Esophagus muscularis mucosa (tissue), 4 donors: ENCODE results near the gene MESP2. TPM values are rescaled to one million over a fixed set of nuclear protein-coding genes. Genes with fewer than 3 reads are reported as not detected.

Experiments used
- DNase-seq: peaks from one replicate; pipeline ENCODE4 v3.0.0-alpha.2; 2017; ENCODE audit errors: extremely low spot score
- H3K27ac ChIP-seq, 4 donors: fragments of 200-600 bp; sonication (generic); replicated peaks in 1 of 4; 1 replicate in 3 of 4; 2 replicates in 1 of 4; pipeline ENCODE4 v1.5.1; 2016 to 2019; ENCODE audit warnings: mild to moderate bottlenecking in 1 of 4
- H3K27me3 ChIP-seq, 4 donors: fragments of 200-600 bp; sonication (generic); one replicate each; pipeline versions ENCODE4 v1.5.1 to v1.6.0; 2016 to 2019
- H3K36me3 ChIP-seq, 4 donors: fragments of 200-600 bp; sonication (generic); one replicate each; pipeline ENCODE4 v1.5.1; 2016 to 2019
- H3K4me1 ChIP-seq, 4 donors: fragments of 200-600 bp; sonication (generic); one replicate each; pipeline ENCODE4 v1.5.1; 2016 to 2019
- H3K4me3 ChIP-seq, 4 donors: fragments of 200-600 bp; sonication (generic); 1 replicate in 2 of 4; 2 replicates in 2 of 4; pipeline ENCODE4 v1.5.1; 2016 to 2019; ENCODE audit warnings: mild to moderate bottlenecking in 4 of 4, moderate library complexity in 1 of 4
- H3K9me3 ChIP-seq, 4 donors: fragments of 200-600 bp; sonication (generic); 1 replicate in 3 of 4; 2 replicates in 1 of 4; pipeline ENCODE4 v1.5.1; 2016 to 2019
- EP300 ChIP-seq: sonication (generic); formaldehyde crosslinking; IDR thresholded peaks from one replicate; pipeline ENCODE4 v1.6.1; 2017; ENCODE audit warnings: antibody characterized with exemption
- POLR2A ChIP-seq: fragments of 450-650 bp; IDR thresholded peaks from one replicate; pipeline ENCODE4 v1.6.1; 2017; ENCODE audit warnings: antibody characterized with exemption, moderate library complexity, mild to moderate bottlenecking, low read depth
- POLR2AphosphoS5 ChIP-seq, 2 donors: sonication (generic); formaldehyde crosslinking; IDR thresholded peaks; one replicate each; pipeline ENCODE4 v1.6.1; 2017; ENCODE audit warnings: antibody characterized with exemption in 2 of 2
- WGBS: methylation state at CpG from one replicate; pipeline ENCODE4 v1.1.5; 2018; 5-methylcytosine and 5-hydroxymethylcytosine counted together
- intact Hi-C: fragments of 100-400 bp; cut with DNase I; formaldehyde crosslinking; loops from one replicate; pipeline ENCODE4 v1.15.1; 2023
- total RNA-seq, 4 donors: library from RNA; depleted of rRNA; stranded (reverse); fragments of >200 nt; gene quantifications; one replicate each; pipeline versions ENCODE4 v1.1.0 to v1.2.1, GENCODE V29; 2016
- TF ChIP-seq, protein P1 (sequence below), 3 experiments: fragments of 200-600 bp in 2 of 3; fragments of 450-650 bp in 1 of 3; sonication (generic) in 2 of 3; IDR thresholded peaks; one replicate each; pipeline ENCODE4 v1.5.1; 2017 to 2019; ENCODE audit warnings: antibody characterized with exemption in 3 of 3, mild to moderate bottlenecking in 2 of 3, moderate library complexity in 1 of 3

Gene MESP2
- total RNA-seq, 4 donors from 2014 or later, result not detected

DNA sequence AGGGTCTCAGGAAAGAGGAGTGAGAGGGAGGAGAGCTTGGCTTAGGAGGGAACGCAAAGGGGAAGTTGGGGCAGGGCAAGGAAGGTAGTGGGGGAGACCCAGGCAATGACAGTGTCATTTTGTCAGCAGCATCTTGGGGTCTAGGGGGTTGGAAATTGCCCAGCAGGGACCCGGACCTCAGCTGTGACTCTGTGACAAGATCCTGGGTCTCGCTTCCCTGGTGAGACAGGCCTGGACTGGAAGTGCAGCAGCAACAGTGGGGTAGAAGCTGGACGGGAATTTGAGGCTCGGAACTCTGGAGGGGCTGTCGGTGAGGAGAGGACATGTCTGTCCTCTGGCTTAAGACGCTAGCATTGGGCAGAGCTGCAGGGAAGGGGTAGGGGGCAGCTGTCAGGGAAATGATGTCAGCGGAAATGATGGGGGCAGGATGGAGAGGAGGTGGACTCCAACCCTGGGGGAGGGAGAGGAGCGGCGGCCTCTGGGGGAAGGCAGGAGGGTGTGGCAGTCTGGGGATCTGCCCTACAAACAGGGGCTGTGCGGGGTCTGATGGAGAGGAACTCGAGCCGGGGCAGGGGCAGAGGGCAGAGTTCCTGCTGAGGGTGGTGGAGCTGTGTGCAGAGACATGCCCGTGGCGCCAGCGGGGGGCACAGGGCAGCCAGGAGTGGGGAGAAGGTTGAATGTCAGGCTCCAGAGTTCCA, 26.2 kb downstream of the MESP2 start:
- DNase-seq, result no peak
- no peak overlapping the region for H3K27ac ChIP-seq
- no peak overlapping the region for H3K4me3 ChIP-seq
- peaks cover 0 to 18% (median 0%) of the 10 kb centered on the region in 4 donors for H3K27me3 ChIP-seq
- peaks cover 0 to 18% (median 0%) of the 10 kb centered on the region in 4 donors for H3K36me3 ChIP-seq
- intact Hi-C loops, result no loop called here
- WGBS, result 69% methylated on average over 14 of the region's 16 CpGs
- no peaks in the 10 kb centered on the region for H3K4me1 ChIP-seq
- TF ChIP-seq EP300 (no peak), POLR2AphosphoS5 (IDR thresholded peaks at IDR 0.05) (no peak)
- no peaks in the 10 kb centered on the region for H3K9me3 ChIP-seq

DNA sequence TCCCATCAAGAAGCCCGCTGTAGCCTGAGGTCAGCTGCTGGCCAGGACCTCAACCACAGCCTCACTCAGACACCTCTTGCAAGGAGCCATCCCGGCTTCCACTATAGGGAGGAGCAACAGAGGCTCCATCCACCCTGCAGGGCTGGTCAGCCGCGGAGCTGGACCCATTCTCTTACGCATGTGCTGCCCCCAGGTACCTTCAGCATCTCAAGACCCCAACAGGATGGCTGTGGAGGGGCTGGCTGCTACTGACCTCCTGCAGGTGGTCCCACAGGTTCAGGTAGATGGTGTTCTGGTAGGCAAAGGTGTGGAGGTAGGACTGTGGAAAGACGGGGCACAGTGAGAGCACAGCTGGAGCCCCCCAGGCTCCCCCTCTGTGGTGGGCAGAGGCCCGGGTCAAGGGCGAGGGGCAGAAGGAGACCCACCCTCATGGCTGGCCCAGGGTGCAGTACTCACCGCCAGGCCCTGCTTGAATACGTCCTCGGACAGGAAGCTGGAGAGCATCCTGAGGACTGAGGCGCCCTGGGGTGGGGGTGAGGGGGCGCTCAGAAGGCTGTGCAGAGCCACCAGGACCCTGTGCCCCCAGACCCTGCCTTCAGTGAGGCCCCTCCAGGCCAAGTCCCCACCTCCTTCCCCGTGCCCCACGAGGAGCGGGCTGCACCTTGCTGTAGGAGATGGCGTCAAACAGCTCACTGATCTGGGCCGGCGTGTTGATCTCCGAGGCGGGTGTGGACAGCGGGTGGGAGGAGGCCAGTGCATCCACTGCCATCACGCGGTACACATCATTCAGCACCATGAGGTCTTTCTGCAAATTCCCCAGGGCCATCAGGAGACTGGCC, 27.1 kb downstream of the MESP2 start:
- no peak overlapping the region for H3K4me3 ChIP-seq
- intact Hi-C loops, result no loop called here
- no peaks in the 10 kb centered on the region for H3K4me1 ChIP-seq
- no peaks in the 10 kb centered on the region for H3K9me3 ChIP-seq
- no peak for DNase-seq
- no peak overlapping the region for H3K27ac ChIP-seq
- H3K36me3 ChIP-seq, result peaks cover 0 to 18% (median 0%) of the 10 kb centered on the region in 4 donors
- WGBS, result 89% methylated on average over 5 of the region's 24 CpGs
- H3K27me3 ChIP-seq, result peaks cover 0 to 18% (median 0%) of the 10 kb centered on the region in 4 donors
- TF ChIP-seq POLR2A (no peak), EP300 (no peak), POLR2AphosphoS5 (IDR thresholded peaks at IDR 0.05) (no peak)
- TF ChIP-seq, protein P1, sequence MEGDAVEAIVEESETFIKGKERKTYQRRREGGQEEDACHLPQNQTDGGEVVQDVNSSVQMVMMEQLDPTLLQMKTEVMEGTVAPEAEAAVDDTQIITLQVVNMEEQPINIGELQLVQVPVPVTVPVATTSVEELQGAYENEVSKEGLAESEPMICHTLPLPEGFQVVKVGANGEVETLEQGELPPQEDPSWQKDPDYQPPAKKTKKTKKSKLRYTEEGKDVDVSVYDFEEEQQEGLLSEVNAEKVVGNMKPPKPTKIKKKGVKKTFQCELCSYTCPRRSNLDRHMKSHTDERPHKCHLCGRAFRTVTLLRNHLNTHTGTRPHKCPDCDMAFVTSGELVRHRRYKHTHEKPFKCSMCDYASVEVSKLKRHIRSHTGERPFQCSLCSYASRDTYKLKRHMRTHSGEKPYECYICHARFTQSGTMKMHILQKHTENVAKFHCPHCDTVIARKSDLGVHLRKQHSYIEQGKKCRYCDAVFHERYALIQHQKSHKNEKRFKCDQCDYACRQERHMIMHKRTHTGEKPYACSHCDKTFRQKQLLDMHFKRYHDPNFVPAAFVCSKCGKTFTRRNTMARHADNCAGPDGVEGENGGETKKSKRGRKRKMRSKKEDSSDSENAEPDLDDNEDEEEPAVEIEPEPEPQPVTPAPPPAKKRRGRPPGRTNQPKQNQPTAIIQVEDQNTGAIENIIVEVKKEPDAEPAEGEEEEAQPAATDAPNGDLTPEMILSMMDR (IDR thresholded peaks at IDR 0.05), result no peak

DNA sequence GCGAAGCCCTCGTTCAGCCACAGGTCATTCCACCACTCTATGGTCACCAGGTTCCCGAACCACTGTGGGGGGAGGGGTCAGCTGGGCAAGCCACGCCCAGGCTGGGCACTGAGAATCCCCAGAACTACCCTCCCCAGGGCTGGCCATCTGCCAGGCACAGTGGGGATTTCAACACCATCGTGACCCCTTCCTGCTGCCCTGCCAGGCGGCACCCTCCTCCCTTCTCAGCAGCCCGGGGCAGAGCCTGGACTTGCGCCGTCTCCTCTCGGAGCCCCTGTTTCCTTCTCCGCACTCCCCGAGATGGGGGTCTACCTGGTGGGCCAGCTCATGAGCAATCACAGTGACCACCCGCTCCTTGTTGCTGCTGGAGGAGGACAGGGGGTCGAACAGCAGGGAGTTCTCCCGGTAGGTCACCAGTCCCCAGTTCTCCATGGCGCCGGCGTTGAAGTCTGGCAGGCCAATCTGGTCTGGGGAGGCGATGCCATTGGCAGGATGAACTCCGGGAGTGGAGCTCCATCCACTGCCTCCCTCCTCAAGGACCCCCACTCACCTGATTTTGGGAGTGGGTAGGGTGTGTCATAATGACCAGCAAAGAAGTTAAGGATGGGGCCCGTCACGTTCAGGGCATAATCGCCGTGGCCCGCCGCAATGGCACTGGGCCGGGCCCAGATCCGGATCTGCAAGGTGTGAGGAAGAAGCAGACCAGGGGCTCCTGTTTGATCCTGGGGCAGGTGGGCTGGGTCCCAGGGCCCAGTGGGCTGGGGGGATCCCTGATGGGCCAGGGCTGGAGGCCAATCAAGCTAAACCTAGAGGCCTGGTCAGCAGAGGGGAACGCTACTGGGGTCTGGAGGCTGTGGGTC, 28.0 kb downstream of the MESP2 start:
- peaks cover 0 to 18% (median 0%) of the 10 kb centered on the region in 4 donors for H3K36me3 ChIP-seq
- 91% methylated on average over 19 of the region's 29 CpGs for WGBS
- peaks cover 0 to 18% (median 0%) of the 10 kb centered on the region in 4 donors for H3K27me3 ChIP-seq
- no peak overlapping the region for H3K4me3 ChIP-seq
- TF ChIP-seq EP300 (no peak), POLR2AphosphoS5 (IDR thresholded peaks at IDR 0.05) (no peak), POLR2A (no peak)
- TF ChIP-seq, protein P1 (IDR thresholded peaks at IDR 0.05), result no peak
- no peak for DNase-seq
- intact Hi-C loops, result no loop called here
- no peak overlapping the region for H3K27ac ChIP-seq
- H3K9me3 ChIP-seq, result no peaks in the 10 kb centered on the region
- H3K4me1 ChIP-seq, result peaks cover 0 to 5% (median 2%) of the 10 kb centered on the region in 4 donors

DNA sequence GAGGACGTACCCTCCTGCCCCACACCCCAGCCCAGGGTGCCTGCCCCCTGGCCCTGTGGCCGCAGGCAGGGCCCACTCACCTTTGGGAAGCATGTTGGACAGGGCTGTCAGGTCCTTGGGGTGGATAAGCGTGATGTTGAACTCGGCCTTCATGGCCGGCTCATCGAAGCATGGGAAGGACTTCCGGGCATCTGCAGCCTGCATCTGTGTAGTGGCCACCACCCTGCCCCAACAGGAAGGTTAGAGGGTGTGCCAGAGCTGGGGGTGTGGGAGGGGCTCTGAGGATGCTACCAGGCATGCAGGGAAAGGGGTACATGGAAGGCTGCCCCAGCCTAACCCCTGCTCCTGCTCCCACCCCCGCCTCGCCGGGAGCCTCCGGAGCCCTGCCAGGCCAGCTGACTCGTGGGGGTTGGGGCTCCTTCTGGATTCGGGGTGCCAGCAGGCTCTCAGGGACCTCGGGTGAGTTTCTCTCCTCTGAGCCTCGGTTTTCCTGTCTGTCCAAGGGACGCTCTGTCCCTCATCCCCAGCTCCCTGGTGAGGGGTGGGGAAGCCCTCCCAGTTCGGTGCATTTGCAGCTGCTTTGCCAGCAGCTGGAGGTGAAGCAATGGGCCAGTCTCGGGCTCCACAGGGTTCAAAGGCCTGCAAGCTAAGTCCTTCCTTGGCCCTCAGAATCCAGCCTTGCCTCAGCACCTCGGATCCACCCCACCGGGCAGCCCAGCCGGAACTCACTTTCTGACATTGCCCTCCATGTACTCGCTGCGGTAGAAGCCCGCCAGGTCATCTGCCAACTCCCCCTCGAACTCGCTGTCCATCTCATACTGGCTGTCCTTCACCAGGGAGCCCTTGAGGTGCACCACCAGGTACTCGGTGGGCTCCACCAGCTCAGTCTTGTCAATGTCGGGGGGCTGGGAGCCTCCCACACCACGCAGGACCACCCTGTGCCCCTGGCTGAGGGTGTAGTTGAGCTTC, 29.4 kb downstream of the MESP2 start:
- Histone ChIP-seq H3K9me3 (no peaks in the 10 kb centered on the region), H3K27ac (no peak overlapping the region), H3K27me3 (peaks cover 0 to 18% (median 0%) of the 10 kb centered on the region in 4 donors), H3K4me3 (no peak overlapping the region), H3K4me1 (peaks cover 0 to 7% (median 3%) of the 10 kb centered on the region in 4 donors), H3K36me3 (peaks cover 0 to 18% (median 0%) of the 10 kb centered on the region in 4 donors)
- no peak for DNase-seq
- intact Hi-C loops, result no loop called here
- TF ChIP-seq POLR2A, result no peak
- TF ChIP-seq POLR2AphosphoS5 (IDR thresholded peaks at IDR 0.05), result no peak
- no peak for TF ChIP-seq EP300
- TF ChIP-seq, protein P1 (IDR thresholded peaks at IDR 0.05), result no peak
- 93% methylated on average over 18 of the region's 29 CpGs for WGBS
